Gastrocnemius medialis (tissue), 4 donors: ENCODE results near the gene MRPL23. TPM values are rescaled to one million over a fixed set of nuclear protein-coding genes. Genes with fewer than 3 reads are reported as not detected.
A peak's percentile ranks its signal among the peaks of the same experiment; 100 is the strongest.

Experiments
- ATAC-seq, 2 donors: fragments of 150-250 bp; one replicate each; pipeline ENCODE4 v1.9.1; 2016
- DNase-seq, 2 donors: peaks; one replicate each; pipeline ENCODE4 v3.0.0-alpha.2; 2019
- H3K27ac ChIP-seq, 4 donors: fragments of 200-600 bp; sonication (generic); 1 replicate in 1 of 4; 2 replicates in 3 of 4; pipeline ENCODE4 v1.5.1; 2016 to 2018; ENCODE audit warnings: mild to moderate bottlenecking in 2 of 4, moderate library complexity in 1 of 4
- H3K27me3 ChIP-seq, 3 donors: fragments of 200-600 bp; sonication (generic) in 2 of 3; 1 replicate in 1 of 3; 2 replicates in 2 of 3; pipeline versions ENCODE4 v1.5.1 to v1.6.0; 2016 to 2019; ENCODE audit warnings: mild to moderate bottlenecking in 1 of 3, moderate library complexity in 1 of 3
- H3K36me3 ChIP-seq, 2 donors: fragments of 200-600 bp; sonication (generic) in 1 of 2; one replicate each; pipeline ENCODE4 v1.5.1; 2017 to 2018
- H3K4me1 ChIP-seq, 2 donors: fragments of 200-600 bp; sonication (generic) in 1 of 2; one replicate each; pipeline ENCODE4 v1.5.1; 2016 to 2017; ENCODE audit warnings: mild to moderate bottlenecking in 2 of 2
- H3K4me3 ChIP-seq, 4 donors: fragments of 200-600 bp; sonication (generic) in 3 of 4; 1 replicate in 1 of 4; 2 replicates in 3 of 4; pipeline ENCODE4 v1.5.1; 2016 to 2019; ENCODE audit warnings: mild to moderate bottlenecking in 2 of 4
- H3K9me3 ChIP-seq, 3 donors: fragments of 200-600 bp; sonication (generic) in 2 of 3; 1 replicate in 1 of 3; 2 replicates in 2 of 3; pipeline ENCODE4 v1.5.1; 2016 to 2019
- CTCF ChIP-seq, 5 experiments: fragments of 450-650 bp in 3 of 5; fragments of 200-600 bp in 2 of 5; sonication (generic) in 2 of 5; IDR thresholded peaks in 4 of 5; conservative IDR thresholded peaks in 1 of 5; 1 replicate in 4 of 5; 2 replicates in 1 of 5; pipeline ENCODE4 v1.5.1; 2016 to 2019; ENCODE audit warnings: antibody characterized with exemption in 5 of 5, mild to moderate bottlenecking in 3 of 5, moderate library complexity in 3 of 5
- POLR2A ChIP-seq, 2 donors: fragments of 450-650 bp; IDR thresholded peaks; one replicate each; pipeline ENCODE4 v1.6.1; 2017; ENCODE audit warnings: antibody characterized with exemption in 2 of 2, mild to moderate bottlenecking in 2 of 2, moderate library complexity in 2 of 2
- in situ Hi-C, 4 donors: fragments of 200-750 bp; cut with MboI; loops; one replicate each; pipeline versions ENCODE4 v1.15.0 to v1.8.0; 2017; ENCODE audit warnings: low sequenced_read_pairs in 4 of 4
- intact Hi-C: fragments of 100-400 bp; cut with DNase I; formaldehyde crosslinking; loops from one replicate; pipeline ENCODE4 v1.15.1; 2023; ENCODE audit warnings: low total_unique reads
- total RNA-seq, 4 donors: library from RNA; depleted of rRNA; stranded (reverse); fragments of >200 nt; gene quantifications; one replicate each; pipeline versions ENCODE4 v1.1.0 to v1.2.3, GENCODE V29; 2016

MRPL23 gene
- total RNA-seq, 4 donors from 2014 or later: 128 to 243 (median 187) TPM

- DNase-seq (peak in 1 of 2 donors; percentile 26), ATAC-seq (peak; percentile 28 to 31)
- H3K9me3 ChIP-seq: no peaks in the 10 kb centered on the region
- no peaks in the 10 kb centered on the region for H3K27me3 ChIP-seq
- TF ChIP-seq CTCF (IDR thresholded peaks at IDR 0.05 in 4 of 5, conservative IDR thresholded peaks at IDR 0.05 in 1 of 5) (no peak), POLR2A (IDR thresholded peaks at IDR 0.05) (no peak)
- H3K27ac ChIP-seq: no peak overlapping the region
- in situ Hi-C loops: no loop called here
- no peaks in the 10 kb centered on the region for H3K4me1 ChIP-seq
- intact Hi-C loops: no loop called here
- no peaks in the 10 kb centered on the region for H3K36me3 ChIP-seq
- no peak overlapping the region for H3K4me3 ChIP-seq
Measured at GRCh38 chr11:1978720-1979473, 31.8 kb downstream of the MRPL23 start.

GRCh38 chr11:1979607-1980006 is 32.5 kb downstream of the MRPL23 start:
- DNase-seq: no peak
- no peaks in the 10 kb centered on the region for H3K4me1 ChIP-seq
- no peak for ATAC-seq

GRCh38 chr11:1982873-1983600 is 35.9 kb downstream of the MRPL23 start:
- no peak for DNase-seq
- intact Hi-C loops (no loop called here), in situ Hi-C loops (no loop called here)
- H3K4me1 ChIP-seq: no peaks in the 10 kb centered on the region
- ATAC-seq: no peak
- no peaks in the 10 kb centered on the region for H3K36me3 ChIP-seq
- H3K27me3 ChIP-seq: no peaks in the 10 kb centered on the region
- no peak for TF ChIP-seq CTCF (IDR thresholded peaks at IDR 0.05 in 4 of 5, conservative IDR thresholded peaks at IDR 0.05 in 1 of 5)
- H3K4me3 ChIP-seq: no peak overlapping the region
- H3K9me3 ChIP-seq: no peaks in the 10 kb centered on the region
- H3K27ac ChIP-seq: peak overlapping the region in 1 of 4 donors; percentile 43

More at GRCh38 chr11:1979607-1980006, 32.5 kb downstream of the MRPL23 start:
- intact Hi-C loops: no loop called here
- no peak for TF ChIP-seq POLR2A (IDR thresholded peaks at IDR 0.05)
- TF ChIP-seq CTCF (IDR thresholded peaks at IDR 0.05 in 4 of 5, conservative IDR thresholded peaks at IDR 0.05 in 1 of 5): no peak
- Histone ChIP-seq H3K4me3 (no peak overlapping the region), H3K27ac (no peak overlapping the region), H3K36me3 (no peaks in the 10 kb centered on the region), H3K27me3 (no peaks in the 10 kb centered on the region), H3K9me3 (no peaks in the 10 kb centered on the region)
- in situ Hi-C loops: no loop called here

- no peaks in the 10 kb centered on the region for H3K27me3 ChIP-seq
- no peak overlapping the region for H3K4me3 ChIP-seq
- no peak for DNase-seq
- intact Hi-C loops: no loop called here
- no peaks in the 10 kb centered on the region for H3K36me3 ChIP-seq
- H3K4me1 ChIP-seq: no peaks in the 10 kb centered on the region
- in situ Hi-C loops: no loop called here
- no peak for TF ChIP-seq CTCF (IDR thresholded peaks at IDR 0.05 in 4 of 5, conservative IDR thresholded peaks at IDR 0.05 in 1 of 5)
- TF ChIP-seq POLR2A (IDR thresholded peaks at IDR 0.05): no peak
- H3K27ac ChIP-seq: peak overlapping the region in 1 of 4 donors; percentile 43
- ATAC-seq: no peak
- no peaks in the 10 kb centered on the region for H3K9me3 ChIP-seq
Measured at GRCh38 chr11:1983601-1983961, 36.4 kb downstream of the MRPL23 start.
